Neuronal stem cell (in vitro differentiated cells): ENCODE data around the gene DTL.
A peak's percentile ranks its signal among the peaks of the same experiment; 100 is the strongest.

ENCODE experiments used
- DNase-seq: peaks from one replicate; pipeline ENCODE4 v3.0.0-alpha.2; 2013; ENCODE audit warnings: low spot score
- H2AFZ ChIP-seq: one replicate; pipeline ENCODE4 v1.6.1; 2013; ENCODE audit warnings: mild to moderate bottlenecking, low read length, inconsistent platforms
- H2AK5ac ChIP-seq: 2 replicates; pipeline ENCODE4 v1.6.1; 2013; ENCODE audit warnings: low read depth, mild to moderate bottlenecking, inconsistent platforms, low read length, moderate library complexity, mixed read lengths
- H2BK120ac ChIP-seq: 2 replicates; pipeline ENCODE4 v1.6.1; 2013; ENCODE audit warnings: low read depth, mild to moderate bottlenecking, inconsistent platforms, low read length, moderate library complexity, mixed read lengths
- H2BK12ac ChIP-seq: one replicate; pipeline ENCODE4 v1.6.1; 2013; ENCODE audit warnings: low read length, inconsistent platforms
- H2BK15ac ChIP-seq: 2 replicates; pipeline ENCODE4 v1.6.1; 2013; ENCODE audit warnings: mild to moderate bottlenecking, low read length, inconsistent platforms, mixed read lengths
- H2BK5ac ChIP-seq: one replicate; pipeline ENCODE4 v1.6.1; 2013; ENCODE audit warnings: inconsistent platforms, mild to moderate bottlenecking, low read length, moderate library complexity
- H3K14ac ChIP-seq: one replicate; pipeline ENCODE4 v1.6.1; 2013; ENCODE audit warnings: low read length, inconsistent platforms
- H3K18ac ChIP-seq: 2 replicates; pipeline ENCODE4 v1.6.1; 2013; ENCODE audit warnings: low read length, inconsistent platforms
- H3K23ac ChIP-seq: 2 replicates; pipeline ENCODE4 v1.6.1; 2013; ENCODE audit warnings: low read depth, mild to moderate bottlenecking, mixed read lengths, low read length, inconsistent platforms; ENCODE audit not compliant: poor library complexity
- H3K27ac ChIP-seq: replicated peaks from 3 replicates; pipeline ENCODE4 v1.5.1; 2013; ENCODE audit warnings: low read length, inconsistent platforms
- H3K27me3 ChIP-seq, 3 experiments: 2 replicates each; pipeline ENCODE4 v1.6.1; 2013; ENCODE audit warnings: low read length in 3 of 3, mild to moderate bottlenecking in 2 of 3, inconsistent platforms in 1 of 3, low read depth in 1 of 3, mixed read lengths in 1 of 3, moderate library complexity in 1 of 3; ENCODE audit not compliant: control insufficient read depth in 3 of 3, insufficient read depth in 3 of 3
- H3K36me3 ChIP-seq, 2 donors: replicated peaks in 1 of 2; 2 replicates each; pipeline ENCODE4 v1.6.1; 2013; ENCODE audit warnings: low read length in 2 of 2; ENCODE audit not compliant: control insufficient read depth in 2 of 2, insufficient read depth in 2 of 2
- H3K4ac ChIP-seq: 2 replicates; pipeline ENCODE4 v1.6.1; 2013; ENCODE audit warnings: inconsistent platforms, mild to moderate bottlenecking, low read length, moderate library complexity
- H3K4me1 ChIP-seq, 2 donors: 1 replicate in 1 of 2; 2 replicates in 1 of 2; pipeline ENCODE4 v1.6.1; 2013; ENCODE audit warnings: low read length in 2 of 2, low read depth in 1 of 2; ENCODE audit not compliant: control insufficient read depth in 2 of 2, insufficient read depth in 1 of 2
- H3K4me2 ChIP-seq: one replicate; pipeline ENCODE4 v1.6.1; 2013; ENCODE audit warnings: mild to moderate bottlenecking, low read length, inconsistent platforms; ENCODE audit not compliant: insufficient read depth, poor library complexity, severe bottlenecking
- H3K4me3 ChIP-seq, 2 donors: 2 replicates each; pipeline ENCODE4 v1.5.1; 2013; ENCODE audit warnings: low read length in 2 of 2, mild to moderate bottlenecking in 2 of 2, inconsistent platforms in 1 of 2, moderate library complexity in 1 of 2
- H3K79me1 ChIP-seq: one replicate; pipeline ENCODE4 v1.6.1; 2013; ENCODE audit warnings: low read depth, mild to moderate bottlenecking, inconsistent platforms, low read length, moderate library complexity
- H3K9ac ChIP-seq: one replicate; pipeline ENCODE4 v1.6.1; 2013; ENCODE audit warnings: mild to moderate bottlenecking, low read depth, low read length, inconsistent platforms; ENCODE audit not compliant: poor library complexity
- H3K9me3 ChIP-seq, 2 donors: replicated peaks in 1 of 2; 2 replicates each; pipeline versions ENCODE3 to v1.6.1; 2013; ENCODE audit warnings: low read length in 2 of 2, mild to moderate bottlenecking in 2 of 2, inconsistent platforms in 1 of 2, low read depth in 1 of 2, mixed read lengths in 1 of 2, moderate library complexity in 1 of 2; ENCODE audit not compliant: control insufficient read depth in 2 of 2, insufficient read depth in 1 of 2
- H4K8ac ChIP-seq: one replicate; pipeline ENCODE4 v1.6.1; 2013; ENCODE audit warnings: low read depth, mild to moderate bottlenecking, inconsistent platforms, low read length, moderate library complexity
- H4K91ac ChIP-seq: one replicate; pipeline ENCODE4 v1.6.1; 2013; ENCODE audit warnings: low read length, low read depth, mild to moderate bottlenecking, inconsistent platforms; ENCODE audit not compliant: poor library complexity
- WGBS, 2 donors: extraction: QIAGEN DNeasy Blood & Tissue Kit; methylation state at CpG; one replicate each; pipeline ENCODE4 v1.1.7; 2013; ENCODE audit warnings: missing lambda C conversion rate in 2 of 2, mixed read lengths in 1 of 2; ENCODE audit not compliant: insufficient read length in 2 of 2, insufficient replicate concordance in 1 of 2; ENCODE audit errors: extremely low coverage in 2 of 2; 5-methylcytosine and 5-hydroxymethylcytosine counted together

Gene DTL

GRCh38 chr1:212121779-212122178 is 86.2 kb downstream of the DTL start:
- Histone ChIP-seq H2BK15ac (no peak overlapping the region), H3K79me1 (no peaks in the 10 kb centered on the region), H3K18ac (no peak overlapping the region), H2BK120ac (no peak overlapping the region), H4K8ac (no peak overlapping the region), H3K27ac (no peak overlapping the region), H2BK12ac (no peak overlapping the region), H4K91ac (no peak overlapping the region), H3K14ac (no peak overlapping the region), H3K9me3 (peaks cover 0 to 2% of the 10 kb centered on the region in 2 donors), H3K4ac (no peak overlapping the region), H3K4me2 (no peak overlapping the region), H3K4me1 (peaks cover 1 to 3% of the 10 kb centered on the region in 2 donors), H3K36me3 (peaks cover 2 to 14% of the 10 kb centered on the region in 2 donors), H2AK5ac (no peak overlapping the region), H3K27me3 (no peaks in the 10 kb centered on the region), H3K4me3 (no peak overlapping the region), H3K23ac (no peak overlapping the region), H2AFZ (no peak overlapping the region), H2BK5ac (no peak overlapping the region), H3K9ac (no peak overlapping the region)
- no peak for DNase-seq
- WGBS, 2 donors, result no CpG with 5 or more reads among the region's 2 CpGs

- no peak overlapping the region for H3K4ac ChIP-seq
- WGBS, 2 donors, result no CpG with 5 or more reads among the region's 11 CpGs
- peaks cover 4 to 9% of the 10 kb centered on the region in 2 donors for H3K4me1 ChIP-seq
- peaks cover 2 to 21% of the 10 kb centered on the region in 2 donors for H3K36me3 ChIP-seq
- no peak overlapping the region for H3K4me3 ChIP-seq
- H4K8ac ChIP-seq, result no peak overlapping the region
- no peak overlapping the region for H3K4me2 ChIP-seq
- H2AFZ ChIP-seq, result no peak overlapping the region
- no peaks in the 10 kb centered on the region for H3K79me1 ChIP-seq
- DNase-seq, result no peak
- H4K91ac ChIP-seq, result no peak overlapping the region
- H3K23ac ChIP-seq, result no peak overlapping the region
- no peak overlapping the region for H3K14ac ChIP-seq
- H2BK12ac ChIP-seq, result no peak overlapping the region
- no peak overlapping the region for H2BK15ac ChIP-seq
- peaks cover 0 to 2% of the 10 kb centered on the region in 2 donors for H3K9me3 ChIP-seq
- no peaks in the 10 kb centered on the region for H3K27me3 ChIP-seq
- H2BK120ac ChIP-seq, result no peak overlapping the region
- H3K9ac ChIP-seq, result no peak overlapping the region
- H3K18ac ChIP-seq, result no peak overlapping the region
- no peak overlapping the region for H2BK5ac ChIP-seq
- H2AK5ac ChIP-seq, result no peak overlapping the region
- H3K27ac ChIP-seq, result no peak overlapping the region
These were observed 89.4 kb downstream of the DTL start for GRCh38 chr1:212124690-212125582.

GRCh38 chr1:212125654-212126053 is 90.1 kb downstream of the DTL start:
- H2BK120ac ChIP-seq, result no peak overlapping the region
- no peak overlapping the region for H3K9ac ChIP-seq
- H2BK15ac ChIP-seq, result no peak overlapping the region
- H2AK5ac ChIP-seq, result no peak overlapping the region
- WGBS, 2 donors, result no CpG with 5 or more reads among the region's 9 CpGs
- peaks cover 0 to 2% of the 10 kb centered on the region in 2 donors for H3K9me3 ChIP-seq
- no peak overlapping the region for H3K18ac ChIP-seq
- H2AFZ ChIP-seq, result no peak overlapping the region
- no peaks in the 10 kb centered on the region for H3K79me1 ChIP-seq
- H3K4me2 ChIP-seq, result no peak overlapping the region
- H3K14ac ChIP-seq, result no peak overlapping the region
- no peak overlapping the region for H4K8ac ChIP-seq
- H3K4me3 ChIP-seq, result no peak overlapping the region
- no peak overlapping the region for H3K27ac ChIP-seq
- no peak overlapping the region for H2BK5ac ChIP-seq
- no peak for DNase-seq
- peaks cover 4 to 9% of the 10 kb centered on the region in 2 donors for H3K4me1 ChIP-seq
- H3K36me3 ChIP-seq, result peaks cover 2 to 25% of the 10 kb centered on the region in 2 donors
- no peak overlapping the region for H4K91ac ChIP-seq
- no peak overlapping the region for H3K23ac ChIP-seq
- H2BK12ac ChIP-seq, result no peak overlapping the region
- no peak overlapping the region for H3K4ac ChIP-seq
- no peaks in the 10 kb centered on the region for H3K27me3 ChIP-seq

GRCh38 chr1:212127221-212127620 is 91.7 kb downstream of the DTL start:
- H3K27me3 ChIP-seq, result no peaks in the 10 kb centered on the region
- no peaks in the 10 kb centered on the region for H3K79me1 ChIP-seq
- peaks cover 4 to 9% of the 10 kb centered on the region in 2 donors for H3K4me1 ChIP-seq
- peaks cover 0 to 28% of the 10 kb centered on the region in 2 donors for H3K36me3 ChIP-seq
- H2BK120ac ChIP-seq, result no peak overlapping the region
- H3K4ac ChIP-seq, result no peak overlapping the region
- H3K14ac ChIP-seq, result no peak overlapping the region
- H2BK15ac ChIP-seq, result no peak overlapping the region
- H3K4me2 ChIP-seq, result no peak overlapping the region
- no peak overlapping the region for H3K23ac ChIP-seq
- no peak overlapping the region for H2BK12ac ChIP-seq
- no peak overlapping the region for H3K9ac ChIP-seq
- peak overlapping the region; percentile 64 for H2AFZ ChIP-seq
- H3K4me3 ChIP-seq, result no peak overlapping the region
- H2AK5ac ChIP-seq, result no peak overlapping the region
- DNase-seq, result no peak
- peak overlapping the region; percentile 63 for H3K27ac ChIP-seq
- H3K18ac ChIP-seq, result no peak overlapping the region
- H4K8ac ChIP-seq, result no peak overlapping the region
- WGBS, 2 donors, result no CpG with 5 or more reads among the region's 4 CpGs
- H3K9me3 ChIP-seq, result peaks cover 0 to 2% of the 10 kb centered on the region in 2 donors
- no peak overlapping the region for H2BK5ac ChIP-seq
- H4K91ac ChIP-seq, result no peak overlapping the region
